Astrocyte (in vitro differentiated cells and primary cell): ENCODE data around the gene FANK1. TPM values are rescaled to one million over a fixed set of nuclear protein-coding genes. Genes with fewer than 3 reads are reported as not detected.

Source experiments
- DNase-seq: peaks from one replicate; pipeline ENCODE4 v3.0.0-alpha.2; 2010; ENCODE audit warnings: low read depth
- FAIRE-seq: peaks from 2 replicates; lab custom pipeline; 2011; peaks lifted over from hg19 to GRCh38; lab: Jason Lieb, UNC
- H2AFZ ChIP-seq: 2 replicates; pipeline ENCODE4 v1.6.0; 2012; ENCODE audit warnings: low read depth, low read length, inconsistent platforms
- H3K27ac ChIP-seq: 2 replicates; pipeline ENCODE4 v1.5.1; 2011; ENCODE audit warnings: low read depth, low read length, inconsistent platforms
- H3K27me3 ChIP-seq: 2 replicates; pipeline ENCODE4 v1.6.0; 2011; ENCODE audit warnings: low read length, inconsistent platforms; ENCODE audit not compliant: insufficient read depth
- H3K36me3 ChIP-seq: 2 replicates; pipeline ENCODE4 v1.5.1; 2011; ENCODE audit warnings: low read length, inconsistent platforms; ENCODE audit not compliant: insufficient read depth
- H3K4me1 ChIP-seq: 2 replicates; pipeline ENCODE4 v1.5.1; 2011; ENCODE audit warnings: low read length, inconsistent platforms; ENCODE audit not compliant: insufficient read depth
- H3K4me2 ChIP-seq: 2 replicates; pipeline ENCODE4 v1.6.0; 2012; ENCODE audit warnings: low read length, inconsistent platforms
- H3K4me3 ChIP-seq: 2 replicates; pipeline ENCODE4 v1.5.1; 2011; ENCODE audit warnings: low read depth, mild to moderate bottlenecking, low read length, inconsistent platforms; ENCODE audit not compliant: insufficient read depth
- H3K79me2 ChIP-seq: 2 replicates; pipeline ENCODE4 v1.6.0; 2012; ENCODE audit warnings: mild to moderate bottlenecking, low read length, inconsistent platforms; ENCODE audit not compliant: insufficient read depth
- H3K9ac ChIP-seq: 2 replicates; pipeline ENCODE4 v1.6.0; 2012; ENCODE audit warnings: mild to moderate bottlenecking, low read length, inconsistent platforms
- H3K9me3 ChIP-seq: 2 replicates; pipeline ENCODE4 v1.5.1; 2012; ENCODE audit warnings: low read depth, mild to moderate bottlenecking, low read length, inconsistent platforms; ENCODE audit not compliant: insufficient read depth
- H4K20me1 ChIP-seq: 2 replicates; pipeline ENCODE4 v1.6.0; 2012; ENCODE audit warnings: low read length, inconsistent platforms; ENCODE audit not compliant: insufficient read depth
- H3K27ac Mint-ChIP-seq: one replicate; pipeline ENCODE4 v1.8.0; 2021; ENCODE audit warnings: mild to moderate bottlenecking, mixed read lengths; ENCODE audit not compliant: unreplicated experiment
- H3K27me3 Mint-ChIP-seq: one replicate; pipeline ENCODE4 v1.8.0; 2021; ENCODE audit warnings: low read depth, mixed read lengths; ENCODE audit not compliant: unreplicated experiment
- H3K36me3 Mint-ChIP-seq: one replicate; pipeline ENCODE4 v1.8.0; 2021; ENCODE audit warnings: low read depth, mixed read lengths; ENCODE audit not compliant: unreplicated experiment
- H3K4me1 Mint-ChIP-seq: one replicate; pipeline ENCODE4 v1.8.0; 2021; ENCODE audit warnings: low read depth, mixed read lengths; ENCODE audit not compliant: unreplicated experiment
- H3K4me3 Mint-ChIP-seq: one replicate; pipeline ENCODE4 v1.8.0; 2021; ENCODE audit warnings: mild to moderate bottlenecking, moderate library complexity, mixed read lengths; ENCODE audit not compliant: unreplicated experiment
- H3K9me3 Mint-ChIP-seq: one replicate; pipeline ENCODE4 v1.8.0; 2021; ENCODE audit warnings: mild to moderate bottlenecking, mixed read lengths; ENCODE audit not compliant: unreplicated experiment
- EZH2 ChIP-seq: IDR thresholded peaks from 2 replicates; pipeline ENCODE4 v1.6.1; 2012; ENCODE audit warnings: mild to moderate bottlenecking, low read length, inconsistent platforms; ENCODE audit not compliant: insufficient read depth
- total RNA-seq: library from RNA; stranded (reverse); gene quantifications from 2 replicates; pipeline ENCODE4 v1.2.1, GENCODE V29; 2021
- TF ChIP-seq, protein P1 (sequence below): IDR thresholded peaks from 2 replicates; pipeline ENCODE4 v1.5.1; 2011; ENCODE audit warnings: low read depth, mild to moderate bottlenecking, inconsistent platforms, low read length, moderate library complexity; ENCODE audit not compliant: insufficient read depth

FANK1 gene
- total RNA-seq, 1 donor from 2014 or later: 9.7 TPM

- H3K4me2 ChIP-seq: no peak overlapping the region
- H3K27ac ChIP-seq: no peak overlapping the region
- H3K36me3 ChIP-seq: peaks cover 3% of the 10 kb centered on the region
- no peak overlapping the region for H3K9ac ChIP-seq
- H3K79me2 ChIP-seq: no peaks in the 10 kb centered on the region
- Mint-ChIP-seq H3K36me3 (peaks cover 14% of the 10 kb centered on the region), H3K27ac (peak overlapping the region; percentile 2), H3K27me3 (no peaks in the 10 kb centered on the region), H3K9me3 (peaks cover 2% of the 10 kb centered on the region), H3K4me1 (peaks cover 22% of the 10 kb centered on the region), H3K4me3 (no peak overlapping the region)
- H3K4me3 ChIP-seq: no peak overlapping the region
- peaks cover 18% of the 10 kb centered on the region for H3K4me1 ChIP-seq
- H3K9me3 ChIP-seq: no peaks in the 10 kb centered on the region
- no peak for DNase-seq
- no peaks in the 10 kb centered on the region for H3K27me3 ChIP-seq
- no peak overlapping the region for H2AFZ ChIP-seq
- no peak for FAIRE-seq
- TF ChIP-seq, protein P1, sequence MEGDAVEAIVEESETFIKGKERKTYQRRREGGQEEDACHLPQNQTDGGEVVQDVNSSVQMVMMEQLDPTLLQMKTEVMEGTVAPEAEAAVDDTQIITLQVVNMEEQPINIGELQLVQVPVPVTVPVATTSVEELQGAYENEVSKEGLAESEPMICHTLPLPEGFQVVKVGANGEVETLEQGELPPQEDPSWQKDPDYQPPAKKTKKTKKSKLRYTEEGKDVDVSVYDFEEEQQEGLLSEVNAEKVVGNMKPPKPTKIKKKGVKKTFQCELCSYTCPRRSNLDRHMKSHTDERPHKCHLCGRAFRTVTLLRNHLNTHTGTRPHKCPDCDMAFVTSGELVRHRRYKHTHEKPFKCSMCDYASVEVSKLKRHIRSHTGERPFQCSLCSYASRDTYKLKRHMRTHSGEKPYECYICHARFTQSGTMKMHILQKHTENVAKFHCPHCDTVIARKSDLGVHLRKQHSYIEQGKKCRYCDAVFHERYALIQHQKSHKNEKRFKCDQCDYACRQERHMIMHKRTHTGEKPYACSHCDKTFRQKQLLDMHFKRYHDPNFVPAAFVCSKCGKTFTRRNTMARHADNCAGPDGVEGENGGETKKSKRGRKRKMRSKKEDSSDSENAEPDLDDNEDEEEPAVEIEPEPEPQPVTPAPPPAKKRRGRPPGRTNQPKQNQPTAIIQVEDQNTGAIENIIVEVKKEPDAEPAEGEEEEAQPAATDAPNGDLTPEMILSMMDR: no peak
- TF ChIP-seq EZH2: no peak
- no peaks in the 10 kb centered on the region for H4K20me1 ChIP-seq
Observed at GRCh38 chr10:126052171-126052570, 155.8 kb downstream of the FANK1 start.

GRCh38 chr10:126054191-126054590 is 157.8 kb downstream of the FANK1 start:
- H3K4me1 Mint-ChIP-seq: peaks cover 29% of the 10 kb centered on the region
- no peak for FAIRE-seq

GRCh38 chr10:126057494-126057893 is 161.1 kb downstream of the FANK1 start:
- Mint-ChIP-seq H3K27me3 (no peaks in the 10 kb centered on the region), H3K9me3 (peaks cover 2% of the 10 kb centered on the region)
- H3K27ac ChIP-seq: no peak overlapping the region

More at GRCh38 chr10:126054191-126054590, 157.8 kb downstream of the FANK1 start:
- no peak overlapping the region for H3K4me2 ChIP-seq
- peaks cover 6% of the 10 kb centered on the region for H3K36me3 ChIP-seq
- Mint-ChIP-seq H3K36me3 (peaks cover 15% of the 10 kb centered on the region), H3K9me3 (peaks cover 2% of the 10 kb centered on the region), H3K27me3 (no peaks in the 10 kb centered on the region), H3K4me3 (no peak overlapping the region), H3K27ac (no peak overlapping the region)
- H3K9ac ChIP-seq: no peak overlapping the region
- H4K20me1 ChIP-seq: no peaks in the 10 kb centered on the region
- H3K9me3 ChIP-seq: no peaks in the 10 kb centered on the region
- TF ChIP-seq EZH2: no peak
- TF ChIP-seq, protein P1: no peak
- no peak overlapping the region for H2AFZ ChIP-seq
- no peaks in the 10 kb centered on the region for H3K79me2 ChIP-seq
- no peak overlapping the region for H3K4me3 ChIP-seq
- no peak overlapping the region for H3K27ac ChIP-seq
- H3K27me3 ChIP-seq: no peaks in the 10 kb centered on the region
- DNase-seq: no peak
- H3K4me1 ChIP-seq: peaks cover 25% of the 10 kb centered on the region

More at GRCh38 chr10:126057494-126057893, 161.1 kb downstream of the FANK1 start:
- H3K4me3 Mint-ChIP-seq: peak overlapping the region; percentile 16
- Histone ChIP-seq H3K36me3 (peaks cover 10% of the 10 kb centered on the region), H2AFZ (no peak overlapping the region), H3K4me1 (peaks cover 41% of the 10 kb centered on the region), H3K9me3 (no peaks in the 10 kb centered on the region), H3K9ac (no peak overlapping the region), H3K27me3 (no peaks in the 10 kb centered on the region), H4K20me1 (no peaks in the 10 kb centered on the region), H3K4me2 (no peak overlapping the region), H3K4me3 (no peak overlapping the region), H3K79me2 (no peaks in the 10 kb centered on the region)
- H3K4me1 Mint-ChIP-seq: peaks cover 42% of the 10 kb centered on the region
- TF ChIP-seq, protein P1: no peak
- TF ChIP-seq EZH2: no peak
- peaks cover 20% of the 10 kb centered on the region for H3K36me3 Mint-ChIP-seq
- peak overlapping the region; percentile 69 for H3K27ac Mint-ChIP-seq
- no peak for FAIRE-seq
- no peak for DNase-seq
